ENCODE data around the gene HSD17B2.
"Not testable (repeated sequence)": the region's sequence is repeated elsewhere in the genome, so short reads cannot be mapped to it uniquely, and the experiment has no call there.

Gene HSD17B2

GRCh38 chr16:82137822-82138167 is 102.7 kb downstream of the HSD17B2 start:
- FAIRE-seq: no peak

GRCh38 chr16:82138478-82139285 is 103.6 kb downstream of the HSD17B2 start:
- FAIRE-seq: no peak

- not testable (repeated sequence) for FAIRE-seq
Observed at GRCh38 chr16:82139286-82139571, 104.2 kb downstream of the HSD17B2 start.

GRCh38 chr16:82146556-82146955 is 111.5 kb downstream of the HSD17B2 start:
- no peak for FAIRE-seq

GRCh38 chr16:82146957-82147356 is 111.9 kb downstream of the HSD17B2 start:
- FAIRE-seq: no peak

- FAIRE-seq: no peak
Observed at GRCh38 chr16:82147546-82147945, 112.5 kb downstream of the HSD17B2 start.

Measured in G401.6 (cell line).